Measurements from ENCODE around the gene REXO1. TPM values are rescaled to one million over a fixed set of nuclear protein-coding genes. Genes with fewer than 3 reads are reported as not detected.
A peak's percentile ranks its signal among the peaks of the same experiment; 100 is the strongest.

REXO1 gene
- total and polyA plus RNA-seq, 2 donors (not counting 1 experiment from before 2014, with no cell fraction given), result 6.1 to 6.8 TPM

- Histone ChIP-seq H3K27me3 (ENCODE audit: control insufficient read depth, insufficient read depth, low read length) (no peaks in the 10 kb centered on the region), H3K4me2 (ENCODE audit: extremely low read depth, insufficient read depth, low read length) (peak overlapping the region; percentile 98), H3K36me3 (ENCODE audit: control insufficient read depth, insufficient read depth, low read length) (peaks cover 16% of the 10 kb centered on the region), H3K4me1 (ENCODE audit: control insufficient read depth, extremely low read depth, insufficient read depth, low read length) (peaks cover 2% of the 10 kb centered on the region), H3K9ac (ENCODE audit: insufficient read depth, low read length) (peak overlapping the region; percentile 53), H3K79me2 (ENCODE audit: control insufficient read depth, insufficient read depth, low read length) (no peaks in the 10 kb centered on the region), H3K27ac (ENCODE audit: insufficient read depth, low read length) (peak overlapping the region; percentile 73), H4K20me1 (ENCODE audit: control insufficient read depth, extremely low read depth, insufficient read depth, low read length) (no peaks in the 10 kb centered on the region), H2AFZ (ENCODE audit: low read length) (peak overlapping the region; percentile 85), H3K4me3 (replicated peaks in 1 of 4; ENCODE audit: control extremely low read depth in 1 of 4, insufficient read depth in 1 of 4, low read depth in 3 of 4, low read length in 4 of 4) (peak overlapping the region; percentile 39 to 67 (median 50)), H3K9me3 (ENCODE audit: control insufficient read depth, insufficient read depth, low read depth, low read length) (no peaks in the 10 kb centered on the region)
- peak; percentile 56 to 60 for TF ChIP-seq CTCF (conservative IDR thresholded peaks at IDR 0.05 in 1 of 2, IDR thresholded peaks at IDR 0.05 in 1 of 2; ENCODE audit: low read depth in 1 of 2, low read length in 2 of 2)
- TF ChIP-seq EZH2 (IDR thresholded peaks at IDR 0.05; ENCODE audit: low read length, missing control alignments), result no peak
- peak; percentile 91 to 94 for DNase-seq (ENCODE audit: low read depth in 2 of 2)
Measured at GRCh38 chr19:1812426-1813191, 35.7 kb downstream of the REXO1 start.

- Histone ChIP-seq H3K9me3 (ENCODE audit: control insufficient read depth, insufficient read depth, low read depth, low read length) (no peaks in the 10 kb centered on the region), H3K9ac (ENCODE audit: insufficient read depth, low read length) (peak within 1 kb of the TSS; percentile 53), H3K27ac (ENCODE audit: insufficient read depth, low read length) (peak within 1 kb of the TSS; percentile 73), H3K79me2 (ENCODE audit: control insufficient read depth, insufficient read depth, low read length) (no peaks in the 10 kb centered on the region), H3K4me3 (replicated peaks in 1 of 4; ENCODE audit: control extremely low read depth in 1 of 4, insufficient read depth in 1 of 4, low read depth in 3 of 4, low read length in 4 of 4) (peak within 1 kb of the TSS; percentile 44 to 67 (median 52)), H3K27me3 (ENCODE audit: control insufficient read depth, insufficient read depth, low read length) (no peaks in the 10 kb centered on the region), H3K4me2 (ENCODE audit: extremely low read depth, insufficient read depth, low read length) (peak within 1 kb of the TSS; percentile 98), H2AFZ (ENCODE audit: low read length) (peak within 1 kb of the TSS; percentile 85), H3K4me1 (ENCODE audit: control insufficient read depth, extremely low read depth, insufficient read depth, low read length) (peaks cover 2% of the 10 kb centered on the region), H3K36me3 (ENCODE audit: control insufficient read depth, insufficient read depth, low read length) (peaks cover 12% of the 10 kb centered on the region), H4K20me1 (ENCODE audit: control insufficient read depth, extremely low read depth, insufficient read depth, low read length) (no peaks in the 10 kb centered on the region)
- no peak for DNase-seq (ENCODE audit: low read depth in 2 of 2)
- TF ChIP-seq EZH2 (IDR thresholded peaks at IDR 0.05; ENCODE audit: low read length, missing control alignments), result no peak
Measured at GRCh38 chr19:1811942-1812425, 36.3 kb downstream of the REXO1 start, which contains the start of gene ATP8B3. TSS of gene ATP8B3 (minus strand) at chr19:1812276. CDS start at chr19:1811736, 540 bp downstream.

- peak; percentile 16 to 61 for DNase-seq (ENCODE audit: low read depth in 2 of 2)
- TF ChIP-seq EZH2 (IDR thresholded peaks at IDR 0.05; ENCODE audit: low read length, missing control alignments) (no peak), CTCF (conservative IDR thresholded peaks at IDR 0.05 in 1 of 2, IDR thresholded peaks at IDR 0.05 in 1 of 2; ENCODE audit: low read depth in 1 of 2, low read length in 2 of 2) (no peak)
- no peaks in the 10 kb centered on the region for H4K20me1 ChIP-seq (ENCODE audit: control insufficient read depth, extremely low read depth, insufficient read depth, low read length)
- no peaks in the 10 kb centered on the region for H3K79me2 ChIP-seq (ENCODE audit: control insufficient read depth, insufficient read depth, low read length)
- peaks cover 2% of the 10 kb centered on the region for H3K4me1 ChIP-seq (ENCODE audit: control insufficient read depth, extremely low read depth, insufficient read depth, low read length)
- no peak overlapping the region for H2AFZ ChIP-seq (ENCODE audit: low read length)
- H3K27ac ChIP-seq (ENCODE audit: insufficient read depth, low read length), result no peak overlapping the region
- H3K9me3 ChIP-seq (ENCODE audit: control insufficient read depth, insufficient read depth, low read depth, low read length), result no peaks in the 10 kb centered on the region
- peak overlapping the region; percentile 33 to 64 (median 42) for H3K4me3 ChIP-seq (replicated peaks in 1 of 4; ENCODE audit: control extremely low read depth in 1 of 4, insufficient read depth in 1 of 4, low read depth in 3 of 4, low read length in 4 of 4)
- peak overlapping the region; percentile 62 for H3K4me2 ChIP-seq (ENCODE audit: extremely low read depth, insufficient read depth, low read length)
- H3K36me3 ChIP-seq (ENCODE audit: control insufficient read depth, insufficient read depth, low read length), result peaks cover 9% of the 10 kb centered on the region
- H3K9ac ChIP-seq (ENCODE audit: insufficient read depth, low read length), result no peak overlapping the region
- H3K27me3 ChIP-seq (ENCODE audit: control insufficient read depth, insufficient read depth, low read length), result no peaks in the 10 kb centered on the region
Measured at GRCh38 chr19:1811472-1811894, 36.8 kb downstream of the REXO1 start.
